PC-3 (cell line): ENCODE measurements around the gene AKAP6. TPM values are rescaled to one million over a fixed set of nuclear protein-coding genes. Genes with fewer than 3 reads are reported as not detected.

Source experiments
- ATAC-seq: fragments of 200-7000 bp; cut with Tn5 transposase; 2 replicates; pipeline ENCODE4 v1.9.1; 2020; ENCODE audit warnings: mild to moderate bottlenecking, moderate library complexity
- BruUV-seq: library from RNA; stranded (reverse); fragments of 400-500 nt; replicated peaks from 2 replicates; lab custom pipeline; 2021; lab: Mats Ljungman, UMichigan
- CTCF ChIA-PET: fragments of 300-600 bp; sonication (Branson Sonifier 250); formaldehyde crosslinking; loops from one replicate; lab custom pipeline; 2022; ENCODE audit warnings: antibody characterized with exemption; lab: Charles Lee
- POLR2A ChIA-PET: fragments of 300-600 bp; sonication (Branson Sonifier 250); formaldehyde crosslinking; loops from one replicate; lab custom pipeline; 2022; ENCODE audit warnings: antibody characterized with exemption; ENCODE audit not compliant: unreplicated experiment; lab: Charles Lee
- DNase-seq: peaks from one replicate; pipeline ENCODE4 v3.0.0-alpha.2; 2015
- H2AFZ ChIP-seq: fragments of 300-600 bp; sonication (generic); 2 replicates; pipeline ENCODE4 v1.6.0; 2016; ENCODE audit warnings: antibody characterized with exemption, low read length
- H3F3A ChIP-seq: fragments of 300-600 bp; sonication (generic); one replicate; pipeline ENCODE4 v1.6.0; 2017; ENCODE audit warnings: antibody characterized with exemption, low read length, control low read depth, mild to moderate bottlenecking; ENCODE audit not compliant: unreplicated experiment
- H3K27ac ChIP-seq: fragments of 300-600 bp; sonication (generic); 2 replicates; pipeline ENCODE4 v1.5.1; 2016; ENCODE audit warnings: mild to moderate bottlenecking, low read length
- H3K27me3 ChIP-seq: fragments of 300-600 bp; sonication (generic); 2 replicates; pipeline ENCODE4 v1.6.1; 2016; ENCODE audit warnings: low read length, mixed read lengths
- H3K36me3 ChIP-seq: fragments of 300-600 bp; sonication (generic); 2 replicates; pipeline ENCODE4 v1.6.1; 2016; ENCODE audit warnings: low read depth, mixed run types, low read length, mixed read lengths
- H3K4me1 ChIP-seq: fragments of 300-600 bp; sonication (generic); 2 replicates; pipeline ENCODE4 v1.5.1; 2016; ENCODE audit warnings: low read length; ENCODE audit not compliant: insufficient read depth
- H3K4me2 ChIP-seq: fragments of 300-600 bp; sonication (generic); 2 replicates; pipeline ENCODE4 v1.6.0; 2016; ENCODE audit warnings: low read length
- H3K4me3 ChIP-seq: fragments of 300-600 bp; sonication (generic); 2 replicates; pipeline ENCODE4 v1.5.1; 2016; ENCODE audit warnings: mild to moderate bottlenecking, low read length, mixed read lengths
- H3K79me2 ChIP-seq: fragments of 300-600 bp; sonication (generic); 2 replicates; pipeline ENCODE4 v1.6.1; 2017; ENCODE audit warnings: low read length, mixed read lengths
- H3K9ac ChIP-seq: fragments of 300-600 bp; sonication (generic); 2 replicates; pipeline ENCODE4 v1.6.0; 2016; ENCODE audit warnings: mild to moderate bottlenecking, low read length
- H3K9me2 ChIP-seq: fragments of 300-600 bp; sonication (generic); replicated peaks from 2 replicates; pipeline ENCODE4 v1.6.1; 2016; ENCODE audit warnings: mixed run types, low read length, mixed read lengths
- H3K9me3 ChIP-seq: fragments of 300-600 bp; sonication (generic); 2 replicates; pipeline ENCODE4 v1.6.1; 2016; ENCODE audit warnings: low read length, mixed read lengths
- H4K20me1 ChIP-seq: fragments of 300-600 bp; sonication (generic); 2 replicates; pipeline ENCODE4 v1.6.1; 2016; ENCODE audit warnings: low read length, mixed read lengths
- EZH2 ChIP-seq: fragments of 300-600 bp; sonication (generic); IDR thresholded peaks from one replicate; pipeline ENCODE4 v1.6.1; 2017; ENCODE audit warnings: antibody characterized with exemption, mild to moderate bottlenecking, low read length; ENCODE audit not compliant: unreplicated experiment
- EZH2phosphoT487 ChIP-seq: fragments of 300-600 bp; sonication (generic); IDR thresholded peaks from 2 replicates; pipeline ENCODE4 v1.6.1; 2018; ENCODE audit warnings: mild to moderate bottlenecking, antibody characterized with exemption, low read length, borderline replicate concordance
- intact Hi-C: fragments of 100-400 bp; cut with micrococcal nuclease; formaldehyde crosslinking; loops from 2 replicates; pipeline ENCODE4 v1.9.0; 2023
- total RNA-seq: library from RNA; depleted of rRNA; stranded (reverse); fragments of >200 nt; gene quantifications from 2 replicates; pipeline ENCODE4 v1.2.3, GENCODE V29; 2014
- TF ChIP-seq, protein P1 (sequence below): fragments of 300-600 bp; sonication (generic); conservative IDR thresholded peaks from 2 replicates; pipeline ENCODE4 v1.5.1; 2017; ENCODE audit warnings: antibody characterized with exemption, low read depth, mild to moderate bottlenecking, low read length

The AKAP6 gene
- total RNA-seq, 1 experiment from 2014 or later = 1.5 TPM

DNA sequence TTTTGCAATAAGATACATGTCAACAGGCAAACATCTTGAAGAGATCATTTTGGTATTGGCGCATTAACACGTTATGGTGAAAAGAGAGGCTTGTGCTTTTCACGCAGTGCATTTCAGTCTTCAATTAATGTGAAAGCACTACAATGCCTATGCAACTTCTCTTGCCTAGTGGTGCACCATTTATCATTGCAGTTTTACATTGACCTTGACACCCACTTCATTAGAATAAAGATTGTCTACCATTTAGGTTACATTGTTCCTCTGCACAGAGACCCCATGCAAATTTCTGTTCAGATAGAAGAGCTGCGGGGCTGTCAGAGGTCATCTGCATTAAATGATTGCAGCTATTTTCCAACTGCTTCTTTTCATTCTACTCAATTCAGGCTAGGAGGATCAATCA, 397.4 kb downstream of the AKAP6 start:
- Histone ChIP-seq H3K27ac (no peak overlapping the region), H3K4me1 (no peaks in the 10 kb centered on the region), H3K4me2 (no peak overlapping the region), H3K9me2 (no peaks in the 10 kb centered on the region), H3K36me3 (no peaks in the 10 kb centered on the region), H3K27me3 (no peaks in the 10 kb centered on the region), H3K79me2 (no peaks in the 10 kb centered on the region), H3K9me3 (no peaks in the 10 kb centered on the region), H4K20me1 (no peaks in the 10 kb centered on the region), H3K4me3 (no peak overlapping the region), H3F3A (no peaks in the 10 kb centered on the region), H2AFZ (no peak overlapping the region), H3K9ac (no peak overlapping the region)
- BruUV-seq = no TSS peak
- ATAC-seq (no peak), DNase-seq (no peak)
- TF ChIP-seq, protein P1, sequence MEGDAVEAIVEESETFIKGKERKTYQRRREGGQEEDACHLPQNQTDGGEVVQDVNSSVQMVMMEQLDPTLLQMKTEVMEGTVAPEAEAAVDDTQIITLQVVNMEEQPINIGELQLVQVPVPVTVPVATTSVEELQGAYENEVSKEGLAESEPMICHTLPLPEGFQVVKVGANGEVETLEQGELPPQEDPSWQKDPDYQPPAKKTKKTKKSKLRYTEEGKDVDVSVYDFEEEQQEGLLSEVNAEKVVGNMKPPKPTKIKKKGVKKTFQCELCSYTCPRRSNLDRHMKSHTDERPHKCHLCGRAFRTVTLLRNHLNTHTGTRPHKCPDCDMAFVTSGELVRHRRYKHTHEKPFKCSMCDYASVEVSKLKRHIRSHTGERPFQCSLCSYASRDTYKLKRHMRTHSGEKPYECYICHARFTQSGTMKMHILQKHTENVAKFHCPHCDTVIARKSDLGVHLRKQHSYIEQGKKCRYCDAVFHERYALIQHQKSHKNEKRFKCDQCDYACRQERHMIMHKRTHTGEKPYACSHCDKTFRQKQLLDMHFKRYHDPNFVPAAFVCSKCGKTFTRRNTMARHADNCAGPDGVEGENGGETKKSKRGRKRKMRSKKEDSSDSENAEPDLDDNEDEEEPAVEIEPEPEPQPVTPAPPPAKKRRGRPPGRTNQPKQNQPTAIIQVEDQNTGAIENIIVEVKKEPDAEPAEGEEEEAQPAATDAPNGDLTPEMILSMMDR = no peak
- TF ChIP-seq EZH2 (no peak), EZH2phosphoT487 (no peak)
- POLR2A ChIA-PET = interaction anchor here (0.6 kb wide), 1 partner anchor 310 kb away, joined by 3 read pairs; no protein-coding TSS in a partner anchor
- intact Hi-C loops = no loop called here
- CTCF ChIA-PET = no interaction called here

DNA sequence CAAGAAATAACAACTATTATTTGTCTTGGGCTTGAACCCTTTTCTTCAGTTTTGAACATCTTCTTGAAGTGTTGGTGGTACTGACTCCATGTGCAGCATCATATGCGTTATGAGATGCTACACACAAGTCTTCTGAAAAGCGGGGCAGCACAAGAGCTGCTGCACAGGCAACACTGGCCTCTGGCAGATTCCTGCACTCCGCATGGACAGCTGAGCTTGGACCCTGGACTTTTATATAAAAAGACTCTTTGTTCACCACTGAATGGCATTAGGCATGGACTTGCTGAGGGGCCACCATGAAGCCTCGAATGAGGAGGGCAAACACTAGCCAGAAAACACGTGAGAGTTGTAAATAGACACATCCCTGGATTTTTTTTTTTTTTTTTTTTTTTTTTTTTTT, 398.7 kb downstream of the AKAP6 start:
- Histone ChIP-seq H3K27me3 (no peaks in the 10 kb centered on the region), H3K36me3 (no peaks in the 10 kb centered on the region), H3K9me3 (no peaks in the 10 kb centered on the region), H3K9ac (no peak overlapping the region), H3K4me2 (no peak overlapping the region), H3K4me3 (no peak overlapping the region), H2AFZ (no peak overlapping the region), H3K79me2 (no peaks in the 10 kb centered on the region), H3F3A (no peaks in the 10 kb centered on the region), H4K20me1 (no peaks in the 10 kb centered on the region), H3K4me1 (no peaks in the 10 kb centered on the region), H3K27ac (no peak overlapping the region), H3K9me2 (no peaks in the 10 kb centered on the region)
- ATAC-seq (no peak), DNase-seq (no peak)
- TF ChIP-seq, protein P1 = no peak
- no peak for TF ChIP-seq EZH2phosphoT487
- intact Hi-C loops = no loop called here
- BruUV-seq = no TSS peak
- ChIA-PET POLR2A (no interaction called here), CTCF (no interaction called here)

DNA sequence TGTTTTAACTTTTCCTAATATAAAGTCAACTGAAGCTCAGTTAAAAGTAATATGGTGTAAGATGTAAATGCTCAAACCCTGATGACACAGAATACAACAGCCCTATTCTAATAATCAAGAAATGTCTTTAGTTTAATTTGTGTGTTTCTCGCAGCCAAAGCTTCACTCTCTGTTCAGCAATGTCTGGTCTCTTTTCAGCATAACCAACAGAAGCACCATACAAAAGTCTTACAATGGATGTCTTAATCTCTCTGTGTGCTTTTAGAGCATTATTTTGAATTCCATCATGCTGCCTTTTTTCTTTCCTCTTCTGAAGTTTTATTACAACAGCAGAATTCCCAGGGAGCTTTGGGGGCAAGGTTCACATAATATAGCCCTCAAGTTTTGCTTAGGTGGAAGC, 399.4 kb downstream of the AKAP6 start:
- DNase-seq (no peak), ATAC-seq (no peak)
- Histone ChIP-seq H2AFZ (no peak overlapping the region), H3K36me3 (no peaks in the 10 kb centered on the region), H3K9ac (no peak overlapping the region), H3K27me3 (no peaks in the 10 kb centered on the region), H3K4me1 (no peaks in the 10 kb centered on the region), H3K9me2 (no peaks in the 10 kb centered on the region), H3K9me3 (no peaks in the 10 kb centered on the region), H3F3A (no peaks in the 10 kb centered on the region), H4K20me1 (no peaks in the 10 kb centered on the region), H3K27ac (no peak overlapping the region), H3K4me3 (no peak overlapping the region), H3K4me2 (no peak overlapping the region), H3K79me2 (no peaks in the 10 kb centered on the region)
- BruUV-seq = no TSS peak
- POLR2A ChIA-PET = no interaction called here
- CTCF ChIA-PET = no interaction called here
- intact Hi-C loops = no loop called here
- TF ChIP-seq, protein P1 = no peak
- TF ChIP-seq EZH2phosphoT487 = no peak
- no peak for TF ChIP-seq EZH2
